ENCODE measurements around the gene RBM34. TPM values are rescaled to one million over a fixed set of nuclear protein-coding genes. Genes with fewer than 3 reads are reported as not detected.
"Not testable (repeated sequence)": the region's sequence is repeated elsewhere in the genome, so short reads cannot be mapped to it uniquely, and the experiment has no call there.

RBM34 gene
- total RNA-seq, 2 experiments from 2014 or later, result 136 TPM

DNA sequence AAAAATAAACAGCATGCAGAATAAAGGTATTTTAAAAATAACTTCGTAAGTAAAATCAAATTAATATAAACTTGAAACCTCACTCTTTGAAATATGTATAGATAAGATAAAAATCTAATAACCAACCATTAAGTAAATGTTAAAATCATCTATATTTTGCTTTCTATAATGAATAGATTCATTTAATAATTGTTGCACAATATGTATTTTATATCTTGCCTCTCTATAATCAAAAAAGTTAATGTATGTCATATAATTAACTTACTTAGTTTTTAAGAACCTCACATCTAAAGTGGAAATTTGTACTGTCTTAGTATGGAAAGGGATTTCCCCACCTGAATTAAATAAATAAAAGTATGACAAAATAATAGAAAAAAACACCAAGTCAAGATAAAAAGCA lies 42.4 kb upstream of the RBM34 start:
- DNase-seq, result no peak
- no peak for ATAC-seq
- Mint-ChIP-seq H3K4me3 (no peak overlapping the region), H3K36me3 (ENCODE audit: low read depth) (peaks cover 10% of the 10 kb centered on the region), H3K4me1 (ENCODE audit: low read depth) (peaks cover 29% of the 10 kb centered on the region), H3K27me3 (no peaks in the 10 kb centered on the region), H3K9me3 (no peaks in the 10 kb centered on the region), H3K27ac (no peak overlapping the region)
- TF ChIP-seq, protein P1, sequence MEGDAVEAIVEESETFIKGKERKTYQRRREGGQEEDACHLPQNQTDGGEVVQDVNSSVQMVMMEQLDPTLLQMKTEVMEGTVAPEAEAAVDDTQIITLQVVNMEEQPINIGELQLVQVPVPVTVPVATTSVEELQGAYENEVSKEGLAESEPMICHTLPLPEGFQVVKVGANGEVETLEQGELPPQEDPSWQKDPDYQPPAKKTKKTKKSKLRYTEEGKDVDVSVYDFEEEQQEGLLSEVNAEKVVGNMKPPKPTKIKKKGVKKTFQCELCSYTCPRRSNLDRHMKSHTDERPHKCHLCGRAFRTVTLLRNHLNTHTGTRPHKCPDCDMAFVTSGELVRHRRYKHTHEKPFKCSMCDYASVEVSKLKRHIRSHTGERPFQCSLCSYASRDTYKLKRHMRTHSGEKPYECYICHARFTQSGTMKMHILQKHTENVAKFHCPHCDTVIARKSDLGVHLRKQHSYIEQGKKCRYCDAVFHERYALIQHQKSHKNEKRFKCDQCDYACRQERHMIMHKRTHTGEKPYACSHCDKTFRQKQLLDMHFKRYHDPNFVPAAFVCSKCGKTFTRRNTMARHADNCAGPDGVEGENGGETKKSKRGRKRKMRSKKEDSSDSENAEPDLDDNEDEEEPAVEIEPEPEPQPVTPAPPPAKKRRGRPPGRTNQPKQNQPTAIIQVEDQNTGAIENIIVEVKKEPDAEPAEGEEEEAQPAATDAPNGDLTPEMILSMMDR (IDR thresholded peaks at IDR 0.05), result no peak
- ChIA-PET POLR2A (no interaction called here), CTCF (no interaction called here)
- intact Hi-C loops (cut with micrococcal nuclease), result no loop called here

- POLR2A ChIA-PET; H3K9me3 Mint-ChIP-seq; ATAC-seq; intact Hi-C loops (cut with micrococcal nuclease); H3K36me3 Mint-ChIP-seq (ENCODE audit: low read depth); DNase-seq; H3K27ac Mint-ChIP-seq; CTCF ChIA-PET; H3K27me3 Mint-ChIP-seq; H3K4me3 Mint-ChIP-seq: not testable (repeated sequence)
- peaks cover 23% of the 10 kb centered on the region for H3K4me1 Mint-ChIP-seq (ENCODE audit: low read depth)
These were observed 41.4 kb upstream of the RBM34 start for GRCh38 chr1:235202447-235202846.

DNA sequence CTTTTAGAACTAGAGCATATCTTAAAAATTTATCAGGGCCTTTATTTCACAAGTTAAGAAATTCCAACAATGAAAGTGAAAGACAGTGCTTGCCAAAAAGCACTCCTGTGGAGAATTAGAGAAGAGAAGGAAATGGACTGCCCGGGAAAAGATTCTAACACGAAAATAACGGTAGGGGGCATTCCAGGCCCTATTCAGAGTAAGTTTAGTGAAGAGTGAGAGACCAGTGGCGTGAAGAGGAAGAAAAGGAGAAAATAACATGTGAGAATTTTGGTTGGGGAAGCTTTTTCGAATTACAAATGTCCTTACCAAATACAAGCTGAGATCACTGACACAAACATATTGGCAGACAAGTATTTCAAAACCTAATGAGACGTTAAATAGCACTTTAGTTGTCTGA lies 38.4 kb upstream of the RBM34 start:
- POLR2A ChIA-PET, result no interaction called here
- Mint-ChIP-seq H3K27me3 (no peaks in the 10 kb centered on the region), H3K4me3 (no peak overlapping the region), H3K36me3 (ENCODE audit: low read depth) (peaks cover 5% of the 10 kb centered on the region), H3K4me1 (ENCODE audit: low read depth) (peaks cover 3% of the 10 kb centered on the region), H3K9me3 (no peaks in the 10 kb centered on the region), H3K27ac (no peak overlapping the region)
- ATAC-seq (no peak), DNase-seq (no peak)
- intact Hi-C loops (cut with micrococcal nuclease), result no loop called here
- TF ChIP-seq, protein P1 (IDR thresholded peaks at IDR 0.05), result peak; percentile 23
- CTCF ChIA-PET, result interaction anchor here (1.0 kb wide), 1 partner anchor 26 kb away, joined by 3 read pairs; no protein-coding TSS in a partner anchor

DNA sequence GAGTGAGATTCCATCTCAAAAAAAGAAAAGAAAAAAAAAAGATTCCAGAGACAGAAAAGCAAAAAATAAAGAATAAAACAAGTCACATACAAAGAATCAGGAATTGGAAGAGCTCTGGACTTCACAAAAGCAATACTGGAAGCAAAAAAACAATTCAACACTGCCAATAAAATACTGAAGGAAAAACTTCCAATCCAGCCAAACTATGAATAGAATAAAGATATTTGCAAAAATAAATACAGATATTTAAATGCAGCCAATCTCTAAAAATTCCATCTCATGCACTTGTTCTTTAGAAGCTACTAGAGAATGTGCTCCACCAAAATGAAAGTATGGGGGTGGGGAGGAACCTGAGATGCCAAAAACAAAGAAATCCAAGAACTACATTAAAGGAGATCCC lies 29.4 kb upstream of the RBM34 start:
- DNase-seq (no peak), ATAC-seq (no peak)
- Mint-ChIP-seq H3K4me3 (no peak overlapping the region), H3K36me3 (ENCODE audit: low read depth) (peaks cover 21% of the 10 kb centered on the region), H3K4me1 (ENCODE audit: low read depth) (peaks cover 8% of the 10 kb centered on the region), H3K9me3 (no peaks in the 10 kb centered on the region), H3K27me3 (no peaks in the 10 kb centered on the region), H3K27ac (no peak overlapping the region)
- ChIA-PET CTCF (interaction anchor here (0.9 to 1.0 kb wide), 2 partner anchors 23 to 225 kb away, joined by 3 to 5 read pairs; no protein-coding TSS in a partner anchor), POLR2A (interaction anchor here (0.8 kb wide), 1 partner anchor 9 kb away, joined by 3 read pairs; no protein-coding TSS in a partner anchor)
- intact Hi-C loops (cut with micrococcal nuclease), result no loop called here
- TF ChIP-seq, protein P1 (IDR thresholded peaks at IDR 0.05), result no peak

DNA sequence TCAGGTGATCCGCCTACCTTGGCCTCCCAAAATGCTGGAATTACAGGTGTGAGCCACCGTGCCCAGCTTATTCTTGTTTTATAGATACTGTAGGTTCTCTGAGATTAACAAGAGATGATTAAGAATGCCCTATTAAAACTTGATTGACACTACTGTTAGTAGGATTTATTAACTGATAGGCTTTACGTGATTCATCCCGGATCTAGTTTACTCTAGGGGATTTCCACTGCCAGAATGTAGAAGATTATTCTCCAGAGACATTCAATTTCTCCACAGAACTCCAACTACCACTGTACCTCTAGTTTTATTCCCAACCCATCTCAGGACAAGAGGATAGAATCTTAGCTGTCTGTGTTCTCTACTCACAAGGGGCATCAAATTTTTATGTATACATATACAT lies 26.3 kb upstream of the RBM34 start:
- no peak overlapping the region for H3K27ac Mint-ChIP-seq
- ATAC-seq (no peak), DNase-seq (no peak)
- ChIA-PET POLR2A (no interaction called here), CTCF (no interaction called here)
- H3K4me3 Mint-ChIP-seq, result no peak overlapping the region
- intact Hi-C loops (cut with micrococcal nuclease), result no loop called here
- no peaks in the 10 kb centered on the region for H3K27me3 Mint-ChIP-seq
- TF ChIP-seq, protein P1 (IDR thresholded peaks at IDR 0.05), result no peak
- H3K36me3 Mint-ChIP-seq (ENCODE audit: low read depth), result peaks cover 19% of the 10 kb centered on the region
- no peaks in the 10 kb centered on the region for H3K9me3 Mint-ChIP-seq
- peaks cover 12% of the 10 kb centered on the region for H3K4me1 Mint-ChIP-seq (ENCODE audit: low read depth)

All from activated CD8-positive, alpha-beta T cell treated with anti-CD3 and anti-CD28 coated beads for 36 hours (primary cell).